Fibroblast of lung (primary cell): ENCODE results near the gene GPR176.

Source experiments
- CTCF ChIP-seq, 2 donors: IDR thresholded peaks in 1 of 2; conservative IDR thresholded peaks in 1 of 2; 1 replicate in 1 of 2; 2 replicates in 1 of 2; pipeline ENCODE4 v1.5.1; 2011 to 2012; ENCODE audit warnings: low read length in 2 of 2, control low read depth in 1 of 2, inconsistent platforms in 1 of 2, low read depth in 1 of 2, mild to moderate bottlenecking in 1 of 2
- EZH2 ChIP-seq: IDR thresholded peaks from 2 replicates; pipeline ENCODE4 v1.5.1; 2012; ENCODE audit warnings: low read length, control low read depth, mild to moderate bottlenecking; ENCODE audit errors: missing control alignments

GRCh38 chr15:39963786-39964185, 43.7 kb upstream of the GPR176 start:
- no peak for TF ChIP-seq CTCF (conservative IDR thresholded peaks at IDR 0.05 in 1 of 2, IDR thresholded peaks at IDR 0.05 in 1 of 2; ENCODE audit: low read depth in 1 of 2, low read length in 2 of 2)
- no peak for TF ChIP-seq EZH2
